Ovary (tissue), 9 donors: ENCODE data around the gene IPCEF1. TPM values are rescaled to one million over a fixed set of nuclear protein-coding genes. Genes with fewer than 3 reads are reported as not detected.

Experiments
- DNase-seq, 5 donors: peaks; one replicate each; pipeline ENCODE4 v3.0.0-alpha.2; 2019 to 2020
- H3K27ac ChIP-seq, 2 donors: fragments of 200-600 bp; one replicate each; pipeline versions ENCODE4 v1.5.1 to v1.8.0; 2019 to 2022
- H3K27me3 ChIP-seq: fragments of 200-600 bp; one replicate; pipeline ENCODE4 v1.8.0; 2022
- H3K36me3 ChIP-seq: fragments of 200-600 bp; sonication (generic); one replicate; pipeline ENCODE4 v1.5.1; 2019
- H3K4me1 ChIP-seq: one replicate; pipeline ENCODE4 v1.8.1; 2013; ENCODE audit warnings: mild to moderate bottlenecking, moderate library complexity; ENCODE audit not compliant: insufficient read depth
- H3K4me3 ChIP-seq: fragments of 200-600 bp; sonication (generic); one replicate; pipeline ENCODE4 v1.5.1; 2017
- H3K9me3 ChIP-seq, 2 donors: fragments of 200-600 bp in 1 of 2; sonication (generic) in 1 of 2; one replicate each; pipeline versions ENCODE4 v1.5.1 to v1.8.1; 2013 to 2019; ENCODE audit warnings: mild to moderate bottlenecking in 1 of 2, moderate library complexity in 1 of 2
- CTCF ChIP-seq, 3 donors: fragments of 450-650 bp in 2 of 3; fragments of 200-600 bp in 1 of 3; IDR thresholded peaks; one replicate each; pipeline versions ENCODE4 v1.5.1 to v1.8.0; 2016 to 2022; ENCODE audit warnings: antibody characterized with exemption in 3 of 3, mild to moderate bottlenecking in 1 of 3
- EP300 ChIP-seq: sonication (generic); formaldehyde crosslinking; IDR thresholded peaks from one replicate; pipeline ENCODE4 v1.6.1; 2017; ENCODE audit warnings: antibody characterized with exemption
- POLR2A ChIP-seq: fragments of 450-650 bp; IDR thresholded peaks from one replicate; pipeline ENCODE4 v1.6.1; 2017; ENCODE audit warnings: antibody characterized with exemption, mild to moderate bottlenecking, moderate library complexity
- WGBS, 3 donors: extraction: QIAGEN DNeasy Blood & Tissue Kit in 1 of 3; methylation state at CpG; one replicate each; pipeline versions ENCODE4 v1.1.5 to v1.1.7; 2013 to 2017; 5-methylcytosine and 5-hydroxymethylcytosine counted together
- intact Hi-C, 4 donors: fragments of 100-400 bp; cut with DNase I; formaldehyde crosslinking; loops; one replicate each; pipeline versions ENCODE4 v1.11.0 to v1.15.1; 2022 to 2023
- polyA plus RNA-seq, 2 donors: library from polyadenylated mRNA; stranded (reverse); fragments of 200-250 nt in 1 of 2; fragments of 350-450 nt in 1 of 2; fragmentation: Illumina TruSeq in 1 of 2; extraction: RNeasy Lipid Tissue Mini Kit (QIAGEN cat#74804) in 1 of 2; gene quantifications; one replicate each; pipeline ENCODE4 v1.2.3, GENCODE V29; 2013 to 2014
- total RNA-seq, 7 donors: library from RNA; depleted of rRNA in 2 of 7; stranded (reverse); fragments of >200 nt in 2 of 7; fragmentation: NEBNext Ultra II Directional in 3 of 7; extraction: Animal tissue kit (Norgen Biotek cat#: 25700) in 3 of 7; gene quantifications; one replicate each; pipeline versions ENCODE4 v1.1.0 to v1.2.4, GENCODE V29; 2016 to 2023
- donor health status: DM: no; HTN: no; CAD: no; lungs with moderate emphysema.
- donor health status: DM: no; HTN: no; CAD: no.
- donor health status: Bipolar disorder and iron deficiency.
- donor health status: DM: yes; HTN: yes; CAD: no.
- donor health status: DM: no; HTN: no; CAD: no.
- donor health status: DM: yes; HTN: yes; CAD: no.

The IPCEF1 gene
- total and polyA plus RNA-seq, 9 donors, result 1.3 to 3.4 (median 1.9) TPM

GRCh38 chr6:154297210-154297609 lies 59.4 kb downstream of the IPCEF1 start:
- no peaks in the 10 kb centered on the region for H3K36me3 ChIP-seq
- intact Hi-C loops, result no loop called here
- H3K9me3 ChIP-seq, result no peaks in the 10 kb centered on the region
- no peak for DNase-seq
- no peaks in the 10 kb centered on the region for H3K27me3 ChIP-seq
- no peak overlapping the region for H3K27ac ChIP-seq
- TF ChIP-seq EP300 (no peak), CTCF (IDR thresholded peaks at IDR 0.05) (no peak), POLR2A (no peak)
- H3K4me1 ChIP-seq, result peaks cover 14% of the 10 kb centered on the region
- H3K4me3 ChIP-seq, result no peak overlapping the region
- 85 to 86% (median 86%) methylated on average over 4 of the region's 4 CpGs for WGBS, 3 donors

- DNase-seq, result no peak
- Histone ChIP-seq H3K9me3 (no peaks in the 10 kb centered on the region), H3K27me3 (no peaks in the 10 kb centered on the region), H3K4me3 (no peak overlapping the region), H3K27ac (no peak overlapping the region), H3K4me1 (peaks cover 12% of the 10 kb centered on the region), H3K36me3 (no peaks in the 10 kb centered on the region)
- TF ChIP-seq EP300 (no peak), POLR2A (no peak), CTCF (IDR thresholded peaks at IDR 0.05) (no peak)
- WGBS, 3 donors, result 73 to 77% (median 76%) methylated on average over 4 of the region's 4 CpGs
- intact Hi-C loops, result no loop called here
Measured at GRCh38 chr6:154295733-154296132, 60.9 kb downstream of the IPCEF1 start.

- TF ChIP-seq EP300, result no peak
- no peak for TF ChIP-seq POLR2A
- no peak for TF ChIP-seq CTCF (IDR thresholded peaks at IDR 0.05)
- Histone ChIP-seq H3K27ac (no peak overlapping the region), H3K4me1 (peaks cover 9% of the 10 kb centered on the region), H3K36me3 (no peaks in the 10 kb centered on the region), H3K27me3 (no peaks in the 10 kb centered on the region), H3K9me3 (no peaks in the 10 kb centered on the region), H3K4me3 (no peak overlapping the region)
- no peak for DNase-seq
- WGBS, 3 donors, result 32 to 57% (median 37%) methylated on average over 4 of the region's 4 CpGs
- intact Hi-C loops, result no loop called here
Measured at GRCh38 chr6:154292855-154293519, 63.6 kb downstream of the IPCEF1 start.

- H3K4me1 ChIP-seq, result peaks cover 5% of the 10 kb centered on the region
- no peaks in the 10 kb centered on the region for H3K36me3 ChIP-seq
- H3K27me3 ChIP-seq, result no peaks in the 10 kb centered on the region
- no peaks in the 10 kb centered on the region for H3K9me3 ChIP-seq
- DNase-seq, result no peak
- no peak overlapping the region for H3K4me3 ChIP-seq
- TF ChIP-seq POLR2A (no peak), CTCF (IDR thresholded peaks at IDR 0.05) (no peak)
- intact Hi-C loops, result no loop called here
- WGBS, 3 donors, result 66 to 78% (median 67%) methylated on average over 3 of the region's 3 CpGs
- no peak overlapping the region for H3K27ac ChIP-seq
Measured at GRCh38 chr6:154292066-154292465, 64.5 kb downstream of the IPCEF1 start.
